Spleen (tissue), 11 donors: ENCODE data around the gene PACSIN1. TPM values are rescaled to one million over a fixed set of nuclear protein-coding genes. Genes with fewer than 3 reads are reported as not detected.

Experiments used
- DNase-seq: peaks from one replicate; pipeline ENCODE4 v3.0.0-alpha.2; 2020
- H3K27ac ChIP-seq, 8 donors: fragments of 200-600 bp; sonication (generic) in 7 of 8; 1 replicate in 4 of 8; 2 replicates in 4 of 8; pipeline versions ENCODE4 v1.5.0 to v1.8.0; 2016 to 2021; ENCODE audit warnings: inconsistent platforms in 4 of 8, mild to moderate bottlenecking in 4 of 8, moderate library complexity in 1 of 8
- H3K27me3 ChIP-seq, 7 donors: fragments of 200-600 bp; sonication (generic) in 6 of 7; replicated peaks in 1 of 7; 1 replicate in 4 of 7; 2 replicates in 3 of 7; pipeline versions ENCODE4 v1.5.0 to v1.8.0; 2016 to 2021; ENCODE audit warnings: inconsistent platforms in 3 of 7, mild to moderate bottlenecking in 1 of 7
- H3K36me3 ChIP-seq, 6 donors: fragments of 200-600 bp; sonication (generic) in 5 of 6; 1 replicate in 4 of 6; 2 replicates in 2 of 6; pipeline versions ENCODE4 v1.5.0 to v1.8.0; 2016 to 2021; ENCODE audit warnings: inconsistent platforms in 2 of 6
- H3K4me1 ChIP-seq, 6 donors: fragments of 200-600 bp; sonication (generic) in 5 of 6; 1 replicate in 3 of 6; 2 replicates in 3 of 6; pipeline versions ENCODE4 v1.5.0 to v1.8.0; 2016 to 2021; ENCODE audit warnings: inconsistent platforms in 3 of 6
- H3K4me3 ChIP-seq, 8 donors: fragments of 200-600 bp; sonication (generic) in 7 of 8; 1 replicate in 4 of 8; 2 replicates in 4 of 8; pipeline versions ENCODE4 v1.5.0 to v1.8.0; 2016 to 2021; ENCODE audit warnings: inconsistent platforms in 4 of 8, mild to moderate bottlenecking in 4 of 8, moderate library complexity in 2 of 8
- H3K9me3 ChIP-seq, 8 donors: fragments of 200-600 bp; sonication (generic) in 7 of 8; 1 replicate in 4 of 8; 2 replicates in 4 of 8; pipeline versions ENCODE4 v1.5.0 to v1.8.0; 2016 to 2021; ENCODE audit warnings: inconsistent platforms in 4 of 8
- CTCF ChIP-seq, 11 experiments: fragments of 200-600 bp in 7 of 11; fragments of 450-650 bp in 4 of 11; sonication (generic) in 4 of 11; IDR thresholded peaks in 8 of 11; conservative IDR thresholded peaks in 3 of 11; 1 replicate in 7 of 11; 2 replicates in 4 of 11; pipeline versions ENCODE4 v1.4.0 to v1.8.0; 2016 to 2021; ENCODE audit warnings: antibody characterized with exemption in 11 of 11, inconsistent platforms in 4 of 11, mild to moderate bottlenecking in 1 of 11
- POLR2A ChIP-seq, 3 donors: fragments of 450-650 bp; IDR thresholded peaks; one replicate each; pipeline ENCODE4 v1.5.1; 2017; ENCODE audit warnings: antibody characterized with exemption in 3 of 3, mild to moderate bottlenecking in 1 of 3
- POLR2AphosphoS5 ChIP-seq, 3 donors: sonication (generic); formaldehyde crosslinking; IDR thresholded peaks; one replicate each; pipeline ENCODE4 v1.5.1; 2017; ENCODE audit warnings: antibody characterized with exemption in 3 of 3
- WGBS, 5 donors: extraction: QIAGEN DNeasy Blood & Tissue Kit in 3 of 5; methylation state at CpG; one replicate each; pipeline versions ENCODE4 v1.1.5 to v1.1.7; 2013 to 2018; 5-methylcytosine and 5-hydroxymethylcytosine counted together
- intact Hi-C: fragments of 100-400 bp; cut with DNase I; formaldehyde crosslinking; loops from one replicate; pipeline ENCODE4 v1.15.0; 2023; ENCODE audit warnings: low total_unique reads
- polyA plus RNA-seq, 3 donors: library from polyadenylated mRNA; stranded (reverse); fragments of 200-250 nt; gene quantifications; one replicate each; pipeline ENCODE4 v1.2.1, GENCODE V29; 2013
- total RNA-seq, 7 donors: library from RNA; depleted of rRNA in 3 of 7; stranded (reverse); fragments of >200 nt in 3 of 7; fragmentation: NEBNext Ultra II Directional in 4 of 7; extraction: Animal tissue kit (Norgen Biotek cat#: 25700) in 4 of 7; gene quantifications; one replicate each; pipeline versions ENCODE4 v1.1.0 to v1.2.1, GENCODE V29; 2016 to 2021
- donor health status: healthy with polysubstance abuse.
- donor health status: DM: no; HTN: no; CAD: no; lungs with moderate emphysema.
- donor health status: DM: no; HTN: no; CAD: no.
- donor health status: Bipolar disorder and iron deficiency.
- donor health status: healthy.
- donor health status: DM: no; HTN: no; CAD: no.
- donor health status: DM: yes; HTN: yes; CAD: no.

PACSIN1 gene
- total and polyA plus RNA-seq, 10 donors = 0.66 to 2.8 (median 1.3) TPM

DNA sequence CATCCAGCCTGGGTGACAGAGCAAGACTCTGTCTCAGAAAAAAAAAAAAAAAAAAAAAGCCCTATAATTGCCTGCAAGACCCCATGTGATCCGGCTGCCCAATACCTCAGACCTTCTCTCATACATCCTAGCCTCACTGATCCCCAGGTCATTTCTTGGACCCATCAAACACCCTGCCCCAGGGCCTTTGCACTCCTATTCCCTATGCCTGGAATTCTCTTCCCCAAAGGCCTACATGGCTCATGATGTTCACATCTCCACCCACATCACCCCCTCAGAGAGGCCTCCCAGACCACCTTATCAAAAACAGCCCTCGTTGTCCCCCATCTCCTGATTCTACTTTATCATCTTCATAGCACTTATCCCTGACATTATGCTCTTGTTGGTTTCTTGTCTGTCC lies 8.9 kb downstream of the PACSIN1 start:
- DNase-seq = no peak
- no peaks in the 10 kb centered on the region for H3K27me3 ChIP-seq
- H3K27ac ChIP-seq = no peak overlapping the region
- WGBS, 5 donors = 81 to 95% (median 92%) methylated on average over 2 of the region's 2 CpGs
- peaks cover 0 to under 1% (median 0%) of the 10 kb centered on the region in 6 donors for H3K4me1 ChIP-seq
- H3K9me3 ChIP-seq = peaks cover 0 to 8% (median 2%) of the 10 kb centered on the region in 8 donors
- H3K4me3 ChIP-seq = no peak overlapping the region
- intact Hi-C loops = no loop called here
- no peak for TF ChIP-seq CTCF (IDR thresholded peaks at IDR 0.05 in 8 of 11, conservative IDR thresholded peaks at IDR 0.05 in 3 of 11)
- TF ChIP-seq POLR2AphosphoS5 (IDR thresholded peaks at IDR 0.05) = no peak
- no peak for TF ChIP-seq POLR2A (IDR thresholded peaks at IDR 0.05)
- no peaks in the 10 kb centered on the region for H3K36me3 ChIP-seq

GRCh38 chr6:34475238-34475682 lies 9.4 kb downstream of the PACSIN1 start:
- Histone ChIP-seq H3K9me3 (peaks cover 0 to 8% (median 2%) of the 10 kb centered on the region in 8 donors), H3K4me1 (no peaks in the 10 kb centered on the region), H3K27ac (no peak overlapping the region), H3K4me3 (no peak overlapping the region), H3K36me3 (no peaks in the 10 kb centered on the region), H3K27me3 (no peaks in the 10 kb centered on the region)
- intact Hi-C loops = no loop called here
- WGBS, 5 donors = 73 to 81% (median 77%) methylated on average over 4 to 5 of the region's 5 CpGs
- DNase-seq = no peak
- no peak for TF ChIP-seq CTCF (IDR thresholded peaks at IDR 0.05 in 8 of 11, conservative IDR thresholded peaks at IDR 0.05 in 3 of 11)
- TF ChIP-seq POLR2AphosphoS5 (IDR thresholded peaks at IDR 0.05) = no peak
- no peak for TF ChIP-seq POLR2A (IDR thresholded peaks at IDR 0.05)

DNA sequence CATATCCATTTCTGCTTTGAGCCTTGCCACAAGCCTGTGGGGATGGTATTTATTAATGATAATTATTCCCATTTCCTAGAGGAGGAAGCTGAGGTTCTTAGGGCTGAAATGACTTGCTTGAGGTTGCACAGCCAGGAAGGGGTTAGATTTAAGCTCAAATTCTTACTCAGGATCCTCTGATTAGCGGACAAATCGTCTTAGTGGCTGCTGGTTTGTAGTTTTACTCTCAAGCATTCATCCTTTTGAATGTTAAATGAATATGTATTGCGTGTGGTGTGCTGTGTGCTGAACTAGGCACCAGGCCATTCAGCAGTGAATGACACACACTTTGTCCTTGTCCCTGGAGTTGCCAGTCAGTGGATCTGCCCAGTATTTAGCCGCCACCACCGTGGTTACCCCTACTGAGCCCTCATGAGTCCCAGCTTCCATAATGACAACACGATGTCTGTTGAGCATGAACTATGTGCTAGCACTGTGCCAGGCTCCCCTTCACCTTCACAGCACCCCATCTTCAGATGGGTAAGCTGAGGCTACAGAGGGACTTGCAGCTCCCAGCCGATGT lies 10.0 kb downstream of the PACSIN1 start:
- intact Hi-C loops = no loop called here
- DNase-seq = no peak
- 69 to 85% (median 79%) methylated on average over 7 of the region's 7 CpGs for WGBS, 5 donors
- H3K27me3 ChIP-seq = no peaks in the 10 kb centered on the region
- TF ChIP-seq POLR2AphosphoS5 (IDR thresholded peaks at IDR 0.05) (no peak), CTCF (IDR thresholded peaks at IDR 0.05 in 8 of 11, conservative IDR thresholded peaks at IDR 0.05 in 3 of 11) (no peak), POLR2A (IDR thresholded peaks at IDR 0.05) (no peak)
- no peaks in the 10 kb centered on the region for H3K4me1 ChIP-seq
- H3K4me3 ChIP-seq = no peak overlapping the region
- H3K9me3 ChIP-seq = peaks cover 0 to 8% (median 2%) of the 10 kb centered on the region in 8 donors
- H3K36me3 ChIP-seq = no peaks in the 10 kb centered on the region
- no peak overlapping the region for H3K27ac ChIP-seq

GRCh38 chr6:34476447-34476846 lies 10.6 kb downstream of the PACSIN1 start:
- intact Hi-C loops = no loop called here
- WGBS, 5 donors = 64 to 80% (median 71%) methylated on average over 5 of the region's 5 CpGs; no CpG with 5 or more reads in 1 of the 5 donors

More at GRCh38 chr6:34476447-34476846, 10.6 kb downstream of the PACSIN1 start:
- Histone ChIP-seq H3K4me3 (no peak overlapping the region), H3K4me1 (no peaks in the 10 kb centered on the region), H3K27ac (no peak overlapping the region), H3K36me3 (no peaks in the 10 kb centered on the region), H3K27me3 (no peaks in the 10 kb centered on the region), H3K9me3 (peaks cover 0 to 8% (median 2%) of the 10 kb centered on the region in 8 donors)
- peak; percentile 57 for DNase-seq
- no peak for TF ChIP-seq CTCF (IDR thresholded peaks at IDR 0.05 in 8 of 11, conservative IDR thresholded peaks at IDR 0.05 in 3 of 11)
